ENCODE results near the gene KCNF1.

KCNF1 gene

GRCh38 chr2:10892316-10892715, 19.4 kb upstream of the KCNF1 start:
- no peak for TF ChIP-seq CTCF (IDR thresholded peaks at IDR 0.05; ENCODE audit: insufficient read depth, low read depth, low read length, missing control alignments)
- DNase-seq (ENCODE audit: low read depth) = no peak
- no peak overlapping the region for H3K4me3 ChIP-seq (ENCODE audit: low read length)

GRCh38 chr2:10892796-10893350, 18.9 kb upstream of the KCNF1 start:
- no peak for DNase-seq (ENCODE audit: low read depth)
- no peak for TF ChIP-seq CTCF (IDR thresholded peaks at IDR 0.05; ENCODE audit: insufficient read depth, low read depth, low read length, missing control alignments)
- H3K4me3 ChIP-seq (ENCODE audit: low read length) = no peak overlapping the region

- no peak overlapping the region for H3K4me3 ChIP-seq (ENCODE audit: low read length)
- DNase-seq (ENCODE audit: low read depth) = no peak
- TF ChIP-seq CTCF (IDR thresholded peaks at IDR 0.05; ENCODE audit: insufficient read depth, low read depth, low read length, missing control alignments) = no peak
These were observed 17.3 kb upstream of the KCNF1 start for GRCh38 chr2:10894264-10894935.

- no peak for DNase-seq (ENCODE audit: low read depth)
- TF ChIP-seq CTCF (IDR thresholded peaks at IDR 0.05; ENCODE audit: insufficient read depth, low read depth, low read length, missing control alignments) = no peak
- no peak overlapping the region for H3K4me3 ChIP-seq (ENCODE audit: low read length)
These were observed 16.5 kb upstream of the KCNF1 start for GRCh38 chr2:10895231-10895630.

- peak; percentile 52 for DNase-seq (ENCODE audit: low read depth)
- H3K4me3 ChIP-seq (ENCODE audit: low read length) = no peak overlapping the region
- no peak for TF ChIP-seq CTCF (IDR thresholded peaks at IDR 0.05; ENCODE audit: insufficient read depth, low read depth, low read length, missing control alignments)
These were observed 13.8 kb upstream of the KCNF1 start for GRCh38 chr2:10897956-10898355.

- peak; percentile 46 for DNase-seq (ENCODE audit: low read depth)
- peak; percentile 23 for TF ChIP-seq CTCF (IDR thresholded peaks at IDR 0.05; ENCODE audit: insufficient read depth, low read depth, low read length, missing control alignments)
- no peak overlapping the region for H3K4me3 ChIP-seq (ENCODE audit: low read length)
These were observed 11.3 kb upstream of the KCNF1 start for GRCh38 chr2:10900216-10901109.

Data from epithelial cell of esophagus (primary cell).